Measurements from ENCODE around the gene FRK. TPM values are rescaled to one million over a fixed set of nuclear protein-coding genes. Genes with fewer than 3 reads are reported as not detected.
"Not testable (repeated sequence)": the region's sequence is repeated elsewhere in the genome, so short reads cannot be mapped to it uniquely, and the experiment has no call there.

The FRK gene
- total RNA-seq, 1 experiment from 2014 or later: 2.9 TPM

- peak; percentile 87 for DNase-seq (ENCODE audit: low read depth)
Measured at GRCh38 chr6:115891111-115891669, 169.5 kb downstream of the FRK start.

- DNase-seq (ENCODE audit: low read depth): no peak
Measured at GRCh38 chr6:115890238-115890637, 170.5 kb downstream of the FRK start.

DNA sequence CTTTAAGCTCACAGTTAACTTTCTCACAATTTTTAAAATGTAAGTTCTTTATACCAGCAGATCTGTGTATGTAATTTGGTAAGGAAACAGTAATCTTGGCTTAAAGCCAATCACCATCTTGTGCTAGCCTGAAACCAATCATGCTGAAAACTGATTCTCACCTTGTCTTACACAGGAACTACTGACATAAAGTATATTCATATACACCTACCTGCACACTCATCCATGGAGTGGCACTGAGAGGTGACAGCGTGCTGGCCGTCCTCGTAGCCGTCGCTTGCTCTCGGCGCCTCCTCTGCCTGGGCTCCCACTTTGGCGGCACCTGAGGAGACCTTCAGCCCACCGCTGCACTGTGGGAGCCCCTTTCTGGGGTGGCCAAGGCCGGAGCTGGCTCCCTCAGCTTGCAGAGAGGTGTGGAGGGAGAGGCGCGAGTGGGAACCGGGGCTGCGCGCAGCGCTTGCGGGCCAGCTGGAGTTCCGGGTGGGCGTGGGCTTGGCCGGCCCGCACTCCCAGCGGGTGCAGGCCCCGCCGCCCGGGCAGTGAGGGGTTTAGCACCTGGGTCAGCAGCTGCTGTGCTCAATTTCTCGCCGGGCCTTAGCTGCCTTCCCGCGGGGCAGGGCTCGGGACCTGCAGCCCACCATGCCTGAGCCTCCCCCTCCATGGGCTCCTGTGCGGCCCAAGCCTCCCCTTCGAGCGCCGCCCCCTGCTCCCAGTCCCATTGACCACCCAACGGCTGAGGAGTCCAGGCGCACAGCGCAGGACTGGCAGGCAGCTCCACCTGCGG lies 171.8 kb downstream of the FRK start:
- not testable (repeated sequence) for DNase-seq (ENCODE audit: low read depth)

- no peak for DNase-seq (ENCODE audit: low read depth)
Measured at GRCh38 chr6:115887891-115888290, 172.8 kb downstream of the FRK start.

GRCh38 chr6:115885636-115886366 lies 174.9 kb downstream of the FRK start:
- no peak for DNase-seq (ENCODE audit: low read depth)

DNA sequence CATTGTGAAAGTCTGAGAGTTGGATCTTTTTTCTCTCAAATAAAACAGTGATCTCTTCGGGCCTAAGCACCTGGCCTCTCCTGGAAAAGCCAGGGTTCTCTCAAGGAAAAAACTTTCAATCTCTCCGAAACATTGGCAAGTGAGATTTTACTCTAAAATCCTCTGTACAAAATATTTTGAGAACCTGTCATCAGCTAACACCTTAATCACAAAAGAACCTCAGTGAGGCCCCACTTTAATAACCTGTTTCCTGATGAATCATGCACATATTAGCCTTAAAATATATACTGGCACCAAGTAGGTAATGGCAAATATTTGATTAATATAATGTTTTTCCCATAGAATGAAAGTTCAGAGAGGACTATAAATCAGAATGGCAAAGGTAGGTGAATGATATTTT lies 177.9 kb downstream of the FRK start:
- DNase-seq (ENCODE audit: low read depth): no peak

GRCh38 chr6:115882174-115882573 lies 178.5 kb downstream of the FRK start:
- DNase-seq (ENCODE audit: low read depth): peak; percentile 21

Other genes starting within 250 kb of the FRK start
- gene NT5DC1, start 40.0 kb upstream of the FRK start, total RNA-seq (2014; rRNA removed): 13.6 and 18.0 TPM in 2 replicates
- gene COL10A1, start 65.2 kb upstream of the FRK start, total RNA-seq (2014; rRNA removed): 1.4 and 1.7 TPM in 2 replicates
- gene TSPYL4, start 193.2 kb upstream of the FRK start, total RNA-seq (2014; rRNA removed): 16.7 and 18.8 TPM in 2 replicates
- 72.5 and 76.1 TPM in 2 replicates for gene TSPYL1, start 219.0 kb upstream of the FRK start, total RNA-seq (2014; rRNA removed)

Measured in LHCN-M2 (cell line).